ENCODE data around the gene NEU3.

NEU3 gene

GRCh38 chr11:75059299-75059698, 70.6 kb downstream of the NEU3 start:
- DNase-seq (ENCODE audit: low read depth in 3 of 3, low spot score in 1 of 3) = no peak

GRCh38 chr11:75063741-75064314, 75.1 kb downstream of the NEU3 start:
- no peak for DNase-seq (ENCODE audit: low read depth in 3 of 3, low spot score in 1 of 3)

DNA sequence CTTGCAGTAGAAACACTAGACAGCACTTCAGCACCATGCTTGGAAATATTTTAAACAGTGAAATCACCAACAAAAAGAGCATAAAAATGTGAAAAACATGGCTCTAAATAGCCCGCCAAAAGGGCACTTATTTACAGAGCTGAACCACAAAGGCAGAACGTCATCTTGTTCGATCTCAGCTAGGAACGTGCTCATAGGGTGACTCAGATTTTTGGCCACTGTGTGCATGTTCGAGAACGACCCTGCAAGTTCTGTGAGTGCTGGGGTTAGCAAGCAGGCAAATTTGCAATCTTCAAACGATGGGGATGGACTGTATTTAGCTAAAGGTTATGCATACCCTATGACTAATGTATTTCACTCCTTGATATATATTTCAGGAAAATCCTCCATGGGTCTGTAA, 77.3 kb downstream of the NEU3 start:
- no peak for DNase-seq (ENCODE audit: low read depth in 3 of 3, low spot score in 1 of 3)

Measured in stimulated activated CD4-positive, alpha-beta T cell treated with anti-CD3 and anti-CD28 coated beads, TNF-alpha, amount 100 ng/mL, for 1 hour (primary cell).